ENCODE data around the gene CBX2. TPM values are rescaled to one million over a fixed set of nuclear protein-coding genes. Genes with fewer than 3 reads are reported as not detected.

Gene CBX2
- polyA plus RNA-seq, 1 of the 3 experiments (the other 2 are of a cell fraction): 22.4 TPM

DNA sequence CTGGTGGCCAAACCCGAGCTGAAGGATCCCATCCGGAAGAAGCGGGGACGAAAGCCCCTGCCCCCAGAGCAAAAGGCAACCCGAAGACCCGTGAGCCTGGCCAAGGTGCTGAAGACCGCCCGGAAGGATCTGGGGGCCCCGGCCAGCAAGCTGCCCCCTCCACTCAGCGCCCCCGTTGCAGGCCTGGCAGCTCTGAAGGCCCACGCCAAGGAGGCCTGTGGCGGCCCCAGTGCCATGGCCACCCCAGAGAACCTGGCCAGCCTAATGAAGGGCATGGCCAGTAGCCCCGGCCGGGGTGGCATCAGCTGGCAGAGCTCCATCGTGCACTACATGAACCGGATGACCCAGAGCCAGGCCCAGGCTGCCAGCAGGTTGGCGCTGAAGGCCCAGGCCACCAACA, 5.9 kb downstream of the CBX2 start:
- no peak for TF ChIP-seq MEF2A (IDR thresholded peaks at IDR 0.05; ENCODE audit: borderline replicate concordance, low read depth)
- TF ChIP-seq, protein P1, sequence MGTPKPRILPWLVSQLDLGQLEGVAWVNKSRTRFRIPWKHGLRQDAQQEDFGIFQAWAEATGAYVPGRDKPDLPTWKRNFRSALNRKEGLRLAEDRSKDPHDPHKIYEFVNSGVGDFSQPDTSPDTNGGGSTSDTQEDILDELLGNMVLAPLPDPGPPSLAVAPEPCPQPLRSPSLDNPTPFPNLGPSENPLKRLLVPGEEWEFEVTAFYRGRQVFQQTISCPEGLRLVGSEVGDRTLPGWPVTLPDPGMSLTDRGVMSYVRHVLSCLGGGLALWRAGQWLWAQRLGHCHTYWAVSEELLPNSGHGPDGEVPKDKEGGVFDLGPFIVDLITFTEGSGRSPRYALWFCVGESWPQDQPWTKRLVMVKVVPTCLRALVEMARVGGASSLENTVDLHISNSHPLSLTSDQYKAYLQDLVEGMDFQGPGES (IDR thresholded peaks at IDR 0.05; ENCODE audit: low read depth, low read length): no peak
- no peak for TF ChIP-seq RAD21 (IDR thresholded peaks at IDR 0.05; ENCODE audit: low read length)
- TF ChIP-seq FOSL2 (IDR thresholded peaks at IDR 0.05; ENCODE audit: borderline replicate concordance, low read depth): no peak
- no peak for TF ChIP-seq EP300 (IDR thresholded peaks at IDR 0.05; ENCODE audit: borderline replicate concordance in 1 of 2, low read depth in 1 of 2, low read length in 1 of 2)
- TF ChIP-seq, protein P2, sequence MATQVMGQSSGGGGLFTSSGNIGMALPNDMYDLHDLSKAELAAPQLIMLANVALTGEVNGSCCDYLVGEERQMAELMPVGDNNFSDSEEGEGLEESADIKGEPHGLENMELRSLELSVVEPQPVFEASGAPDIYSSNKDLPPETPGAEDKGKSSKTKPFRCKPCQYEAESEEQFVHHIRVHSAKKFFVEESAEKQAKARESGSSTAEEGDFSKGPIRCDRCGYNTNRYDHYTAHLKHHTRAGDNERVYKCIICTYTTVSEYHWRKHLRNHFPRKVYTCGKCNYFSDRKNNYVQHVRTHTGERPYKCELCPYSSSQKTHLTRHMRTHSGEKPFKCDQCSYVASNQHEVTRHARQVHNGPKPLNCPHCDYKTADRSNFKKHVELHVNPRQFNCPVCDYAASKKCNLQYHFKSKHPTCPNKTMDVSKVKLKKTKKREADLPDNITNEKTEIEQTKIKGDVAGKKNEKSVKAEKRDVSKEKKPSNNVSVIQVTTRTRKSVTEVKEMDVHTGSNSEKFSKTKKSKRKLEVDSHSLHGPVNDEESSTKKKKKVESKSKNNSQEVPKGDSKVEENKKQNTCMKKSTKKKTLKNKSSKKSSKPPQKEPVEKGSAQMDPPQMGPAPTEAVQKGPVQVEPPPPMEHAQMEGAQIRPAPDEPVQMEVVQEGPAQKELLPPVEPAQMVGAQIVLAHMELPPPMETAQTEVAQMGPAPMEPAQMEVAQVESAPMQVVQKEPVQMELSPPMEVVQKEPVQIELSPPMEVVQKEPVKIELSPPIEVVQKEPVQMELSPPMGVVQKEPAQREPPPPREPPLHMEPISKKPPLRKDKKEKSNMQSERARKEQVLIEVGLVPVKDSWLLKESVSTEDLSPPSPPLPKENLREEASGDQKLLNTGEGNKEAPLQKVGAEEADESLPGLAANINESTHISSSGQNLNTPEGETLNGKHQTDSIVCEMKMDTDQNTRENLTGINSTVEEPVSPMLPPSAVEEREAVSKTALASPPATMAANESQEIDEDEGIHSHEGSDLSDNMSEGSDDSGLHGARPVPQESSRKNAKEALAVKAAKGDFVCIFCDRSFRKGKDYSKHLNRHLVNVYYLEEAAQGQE (IDR thresholded peaks at IDR 0.05; ENCODE audit: low read depth, low read length): no peak
- TF ChIP-seq TAF1 (IDR thresholded peaks at IDR 0.05; ENCODE audit: borderline replicate concordance, low read depth, low read length): no peak
- TF ChIP-seq FOXM1 (IDR thresholded peaks at IDR 0.05; ENCODE audit: low read depth): no peak
- no peak for TF ChIP-seq NRF1 (IDR thresholded peaks at IDR 0.05; ENCODE audit: low read depth, low read length)
- TF ChIP-seq ZBTB33 (IDR thresholded peaks at IDR 0.05; ENCODE audit: borderline replicate concordance, low read depth): no peak
- TF ChIP-seq CHD2 (IDR thresholded peaks at IDR 0.05; ENCODE audit: low read length, partially characterized antibody): no peak
- TF ChIP-seq JUND (IDR thresholded peaks at IDR 0.05): no peak
- ChIA-PET POLR2A (interaction anchor here (0.6 to 1.6 kb wide), 2 partner anchors 13 to 1195 kb away, joined by 4 to 7 read pairs; partner anchors contain the start of gene CBX8), CTCF (interaction anchor here (0.9 to 1.4 kb wide), 4 partner anchors 13 to 56 kb away, joined by 3 to 5 read pairs (median 3); partner anchors contain the start of gene CBX8)
- H3K9me3 ChIP-seq: no peaks in the 10 kb centered on the region
- H3K4me1 ChIP-seq (ENCODE audit: control insufficient read depth in 1 of 2, insufficient read depth in 2 of 2, low read depth in 1 of 2, low read length in 1 of 2): peaks cover 0 to 44% of the 10 kb centered on the region in 2 experiments; a peak in 3 of 4 replicates
- WGBS (ENCODE audit: low lambda C conversion rate): 97% methylated on average over 11 of the region's 18 CpGs
- H3K27ac ChIP-seq (ENCODE audit: low read depth in 2 of 2, low read length in 1 of 2): no peak overlapping the region
- H3K9me2 ChIP-seq: no peaks in the 10 kb centered on the region
- H3K36me3 ChIP-seq (replicated peaks in 1 of 2; ENCODE audit: control insufficient read depth in 1 of 2, insufficient read depth in 2 of 2, low read length in 1 of 2): peaks cover 8 to 56% of the 10 kb centered on the region in 2 experiments
- no peak overlapping the region for H3K4me2 ChIP-seq
- no peak overlapping the region for H3K9ac ChIP-seq
- H3K27me3 ChIP-seq (ENCODE audit: insufficient read depth): no peaks in the 10 kb centered on the region
- no peak overlapping the region for H2AFZ ChIP-seq (ENCODE audit: low read depth)
- peaks cover 34% of the 10 kb centered on the region; the same call in 1 of the 2 replicates for H4K20me1 ChIP-seq (ENCODE audit: insufficient read depth)
- no peak for DNase-seq
- peaks cover 29% of the 10 kb centered on the region for H3K79me2 ChIP-seq (ENCODE audit: insufficient read depth)
- peaks cover 8% of the 10 kb centered on the region for H3F3A ChIP-seq (replicated peaks; ENCODE audit: insufficient read depth)
- no peak overlapping the region for H3K4me3 ChIP-seq (ENCODE audit: low read depth in 2 of 2, low read length in 1 of 2)

All from SK-N-SH (cell line).